Measurements from ENCODE around the gene AEBP1.

GRCh38 chr7:44147026-44147991 is 43.2 kb downstream of the AEBP1 start:
- TF ChIP-seq CTCF (IDR thresholded peaks at IDR 0.05) (no peak), POLR2AphosphoS5 (IDR thresholded peaks at IDR 0.05) (no peak), POLR2A (IDR thresholded peaks at IDR 0.05; ENCODE audit: low read depth) (no peak)

Data from esophagus muscularis mucosa (tissue), 3 donors.